ENCODE measurements around the gene ZSCAN12. TPM values are rescaled to one million over a fixed set of nuclear protein-coding genes. Genes with fewer than 3 reads are reported as not detected.

ZSCAN12 gene
- total and polyA plus RNA-seq, 2 of the 13 experiments (the other 11 are each of a cell fraction or from before 2014, with no cell fraction given): 2.8 to 8.9 TPM

DNA sequence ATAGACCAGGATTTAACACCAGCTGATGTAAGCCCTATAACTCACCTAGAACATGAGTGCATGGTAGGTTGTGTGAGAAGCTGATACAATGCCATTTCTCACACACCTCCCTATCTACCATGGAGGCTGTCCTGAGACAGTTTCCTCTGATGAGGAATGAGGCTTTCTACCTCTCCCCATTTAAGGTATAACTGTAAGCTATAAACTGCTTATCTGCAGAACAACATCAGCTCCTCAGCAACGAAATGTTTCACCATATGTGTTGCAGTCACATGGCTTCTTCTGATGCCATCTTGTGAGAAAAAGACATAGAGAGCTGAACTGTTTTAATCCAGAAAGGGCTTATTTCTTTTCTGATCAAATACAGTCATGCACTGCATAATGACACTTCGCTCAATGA is 29.1 kb downstream of the ZSCAN12 start (continued):
- TF ChIP-seq ZNF816 (CRISPR knock-in tag; IDR thresholded peaks at IDR 0.05; ENCODE audit: borderline replicate concordance) (no peak), CREB1 (IDR thresholded peaks at IDR 0.05) (no peak), CREB1 (CRISPR knock-in tag; IDR thresholded peaks at IDR 0.05) (no peak)

DNA sequence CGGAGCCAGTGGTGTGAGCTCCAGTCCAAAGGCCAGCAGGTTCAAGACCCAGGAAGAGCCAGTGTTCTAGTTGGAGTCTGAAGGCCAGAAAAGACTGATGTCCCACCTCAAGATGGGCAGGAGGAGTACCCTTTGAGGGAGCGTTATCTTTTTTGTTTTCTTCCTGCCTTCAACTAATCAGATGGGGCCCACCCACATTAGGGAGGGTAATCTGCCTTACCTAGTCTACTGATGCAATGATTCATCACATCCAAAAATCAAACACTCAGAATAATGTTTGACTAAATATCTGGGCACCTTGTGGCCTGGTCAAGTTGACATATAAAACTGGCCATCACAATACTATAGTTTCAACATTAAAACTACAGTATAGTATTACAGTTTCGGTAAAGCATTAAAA is 30.1 kb downstream of the ZSCAN12 start:
- POLR2A ChIA-PET: no interaction called here
- Histone ChIP-seq H3K36me3 (replicated peaks in 1 of 2; ENCODE audit: control insufficient read depth in 1 of 2, insufficient read depth in 2 of 2, low read length in 2 of 2) (peaks cover 5 to 13% of the 10 kb centered on the region in 2 experiments; a peak in 4 of 5 replicates), H3K4me1 (ENCODE audit: insufficient read depth, low read length) (no peaks in the 10 kb centered on the region), H3K4me3 (replicated peaks in 1 of 3; ENCODE audit: insufficient read depth in 1 of 3, low read depth in 2 of 3, low read length in 3 of 3) (no peak overlapping the region), H3K9me3 (ENCODE audit: low read length) (no peaks in the 10 kb centered on the region), H4K20me1 (ENCODE audit: insufficient read depth, low read length) (no peaks in the 10 kb centered on the region), H3K9ac (ENCODE audit: insufficient read depth, low read depth, low read length) (no peak overlapping the region), H3K27me3 (ENCODE audit: control insufficient read depth in 1 of 2, insufficient read depth in 2 of 2, low read length in 2 of 2) (no peaks in the 10 kb centered on the region), H3K27ac (ENCODE audit: extremely low read length, insufficient read depth, low read length) (no peak overlapping the region), H3K79me2 (ENCODE audit: insufficient read depth, low read length) (no peaks in the 10 kb centered on the region), H3K4me2 (ENCODE audit: low read depth, low read length) (no peak overlapping the region), H2AFZ (ENCODE audit: low read length) (no peak overlapping the region)
- WGBS (ENCODE audit: low lambda C conversion rate): 92% methylated on average over 3 of the region's 3 CpGs
- no TSS peak for BruUV-seq (replicated peaks)
- no peak for DNase-seq (ENCODE audit: low spot score)
- FAIRE-seq: no peak
- no peak for ATAC-seq
- in situ Hi-C loops (cut with HindIII; ENCODE audit: extremely low pct_ligation_motif_present, low pct_unique_long_range_greater_than_20kb): no loop called here
- intact Hi-C loops (cut with micrococcal nuclease; ENCODE audit: unreplicated experiment): no loop called here
- TF ChIP-seq ZNF432 (CRISPR knock-in tag; IDR thresholded peaks at IDR 0.05; ENCODE audit: borderline replicate concordance): no peak
- TF ChIP-seq ZNF451 (CRISPR knock-in tag; IDR thresholded peaks at IDR 0.05): no peak
- TF ChIP-seq, protein P1, sequence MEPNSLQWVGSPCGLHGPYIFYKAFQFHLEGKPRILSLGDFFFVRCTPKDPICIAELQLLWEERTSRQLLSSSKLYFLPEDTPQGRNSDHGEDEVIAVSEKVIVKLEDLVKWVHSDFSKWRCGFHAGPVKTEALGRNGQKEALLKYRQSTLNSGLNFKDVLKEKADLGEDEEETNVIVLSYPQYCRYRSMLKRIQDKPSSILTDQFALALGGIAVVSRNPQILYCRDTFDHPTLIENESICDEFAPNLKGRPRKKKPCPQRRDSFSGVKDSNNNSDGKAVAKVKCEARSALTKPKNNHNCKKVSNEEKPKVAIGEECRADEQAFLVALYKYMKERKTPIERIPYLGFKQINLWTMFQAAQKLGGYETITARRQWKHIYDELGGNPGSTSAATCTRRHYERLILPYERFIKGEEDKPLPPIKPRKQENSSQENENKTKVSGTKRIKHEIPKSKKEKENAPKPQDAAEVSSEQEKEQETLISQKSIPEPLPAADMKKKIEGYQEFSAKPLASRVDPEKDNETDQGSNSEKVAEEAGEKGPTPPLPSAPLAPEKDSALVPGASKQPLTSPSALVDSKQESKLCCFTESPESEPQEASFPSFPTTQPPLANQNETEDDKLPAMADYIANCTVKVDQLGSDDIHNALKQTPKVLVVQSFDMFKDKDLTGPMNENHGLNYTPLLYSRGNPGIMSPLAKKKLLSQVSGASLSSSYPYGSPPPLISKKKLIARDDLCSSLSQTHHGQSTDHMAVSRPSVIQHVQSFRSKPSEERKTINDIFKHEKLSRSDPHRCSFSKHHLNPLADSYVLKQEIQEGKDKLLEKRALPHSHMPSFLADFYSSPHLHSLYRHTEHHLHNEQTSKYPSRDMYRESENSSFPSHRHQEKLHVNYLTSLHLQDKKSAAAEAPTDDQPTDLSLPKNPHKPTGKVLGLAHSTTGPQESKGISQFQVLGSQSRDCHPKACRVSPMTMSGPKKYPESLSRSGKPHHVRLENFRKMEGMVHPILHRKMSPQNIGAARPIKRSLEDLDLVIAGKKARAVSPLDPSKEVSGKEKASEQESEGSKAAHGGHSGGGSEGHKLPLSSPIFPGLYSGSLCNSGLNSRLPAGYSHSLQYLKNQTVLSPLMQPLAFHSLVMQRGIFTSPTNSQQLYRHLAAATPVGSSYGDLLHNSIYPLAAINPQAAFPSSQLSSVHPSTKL (CRISPR knock-in tag; IDR thresholded peaks at IDR 0.05): no peak
- TF ChIP-seq MZF1 (CRISPR knock-in tag; IDR thresholded peaks at IDR 0.05; ENCODE audit: borderline replicate concordance): no peak
- TF ChIP-seq SP140L (CRISPR knock-in tag; IDR thresholded peaks at IDR 0.05; ENCODE audit: borderline replicate concordance): no peak
- TF ChIP-seq ZNF224 (CRISPR knock-in tag; IDR thresholded peaks at IDR 0.05): no peak
- no peak for TF ChIP-seq TP53 (CRISPR knock-in tag; conservative IDR thresholded peaks at IDR 0.05)
- no peak for TF ChIP-seq FOXC1 (CRISPR knock-in tag; IDR thresholded peaks at IDR 0.05; ENCODE audit: borderline replicate concordance)
- TF ChIP-seq, protein P2, sequence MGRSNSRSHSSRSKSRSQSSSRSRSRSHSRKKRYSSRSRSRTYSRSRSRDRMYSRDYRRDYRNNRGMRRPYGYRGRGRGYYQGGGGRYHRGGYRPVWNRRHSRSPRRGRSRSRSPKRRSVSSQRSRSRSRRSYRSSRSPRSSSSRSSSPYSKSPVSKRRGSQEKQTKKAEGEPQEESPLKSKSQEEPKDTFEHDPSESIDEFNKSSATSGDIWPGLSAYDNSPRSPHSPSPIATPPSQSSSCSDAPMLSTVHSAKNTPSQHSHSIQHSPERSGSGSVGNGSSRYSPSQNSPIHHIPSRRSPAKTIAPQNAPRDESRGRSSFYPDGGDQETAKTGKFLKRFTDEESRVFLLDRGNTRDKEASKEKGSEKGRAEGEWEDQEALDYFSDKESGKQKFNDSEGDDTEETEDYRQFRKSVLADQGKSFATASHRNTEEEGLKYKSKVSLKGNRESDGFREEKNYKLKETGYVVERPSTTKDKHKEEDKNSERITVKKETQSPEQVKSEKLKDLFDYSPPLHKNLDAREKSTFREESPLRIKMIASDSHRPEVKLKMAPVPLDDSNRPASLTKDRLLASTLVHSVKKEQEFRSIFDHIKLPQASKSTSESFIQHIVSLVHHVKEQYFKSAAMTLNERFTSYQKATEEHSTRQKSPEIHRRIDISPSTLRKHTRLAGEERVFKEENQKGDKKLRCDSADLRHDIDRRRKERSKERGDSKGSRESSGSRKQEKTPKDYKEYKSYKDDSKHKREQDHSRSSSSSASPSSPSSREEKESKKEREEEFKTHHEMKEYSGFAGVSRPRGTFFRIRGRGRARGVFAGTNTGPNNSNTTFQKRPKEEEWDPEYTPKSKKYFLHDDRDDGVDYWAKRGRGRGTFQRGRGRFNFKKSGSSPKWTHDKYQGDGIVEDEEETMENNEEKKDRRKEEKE (IDR thresholded peaks at IDR 0.05): no peak
- no peak for TF ChIP-seq POLR2A (IDR thresholded peaks at IDR 0.05; ENCODE audit: insufficient read depth in 1 of 2, low read depth in 2 of 2, low read length in 2 of 2)
- TF ChIP-seq GTF2F1 (IDR thresholded peaks at IDR 0.05; ENCODE audit: low read length): no peak
- TF ChIP-seq HNRNPLL (IDR thresholded peaks at IDR 0.05; ENCODE audit: low read depth, low read length, poor library complexity, severe bottlenecking): no peak
- no peak for TF ChIP-seq ZSCAN22 (CRISPR knock-in tag; IDR thresholded peaks at IDR 0.05)
- TF ChIP-seq ZNF614 (CRISPR knock-in tag; IDR thresholded peaks at IDR 0.05; ENCODE audit: borderline replicate concordance): no peak
- CTCF ChIA-PET (ENCODE audit: low intra/inter-chr PET ratio, low total read pairs): no interaction called here

Measured in HepG2 (cell line).